IMR-90 (cell line): ENCODE measurements around the gene C10orf67. TPM values are rescaled to one million over a fixed set of nuclear protein-coding genes. Genes with fewer than 3 reads are reported as not detected.

Experiments
- ATAC-seq: fragments of 200-7000 bp; cut with Tn5 transposase; 2 replicates; pipeline ENCODE4 v1.9.1; 2020; ENCODE audit warnings: low read depth, mild to moderate bottlenecking, moderate library complexity
- BruUV-seq: library from RNA; stranded (reverse); fragments of 400-500 nt; replicated peaks from 2 replicates; lab custom pipeline; 2021; lab: Mats Ljungman, UMichigan
- CTCF ChIA-PET: fragments of 300-600 bp; formaldehyde crosslinking; extraction: SDS; loops from one replicate; lab custom pipeline; 2021; ENCODE audit warnings: antibody characterized with exemption; lab: Yijun Ruan, JAX
- POLR2A ChIA-PET: fragments of 300-600 bp; sonication (Branson Sonifier 250); formaldehyde crosslinking; loops from one replicate; lab custom pipeline; 2022; ENCODE audit warnings: antibody characterized with exemption; ENCODE audit not compliant: unreplicated experiment; lab: Charles Lee
- DNase-seq: peaks from one replicate; pipeline ENCODE4 v3.0.0; 2013
- H2AFZ ChIP-seq: replicated peaks from 2 replicates; pipeline ENCODE3; 2013; ENCODE audit warnings: low read length, mild to moderate bottlenecking; ENCODE audit not compliant: poor library complexity
- H2AK5ac ChIP-seq: 2 replicates; pipeline ENCODE4 v1.6.1; 2013; ENCODE audit warnings: low read depth, low read length, inconsistent platforms
- H2AK9ac ChIP-seq: replicated peaks from 2 replicates; pipeline ENCODE3; 2013; ENCODE audit warnings: mild to moderate bottlenecking, low read depth, low read length, moderate library complexity; ENCODE audit not compliant: poor library complexity
- H2BK120ac ChIP-seq: 2 replicates; pipeline ENCODE4 v1.6.1; 2013; ENCODE audit warnings: low read depth, low read length, inconsistent platforms
- H2BK15ac ChIP-seq: 3 replicates; pipeline ENCODE4 v1.6.1; 2013; ENCODE audit warnings: low read depth, low read length, inconsistent platforms
- H2BK20ac ChIP-seq: 2 replicates; pipeline ENCODE4 v1.6.1; 2013; ENCODE audit warnings: low read depth, mild to moderate bottlenecking, inconsistent platforms, low read length, moderate library complexity
- H2BK5ac ChIP-seq: 2 replicates; pipeline ENCODE4 v1.6.1; 2013; ENCODE audit warnings: mild to moderate bottlenecking, low read depth, low read length, inconsistent platforms; ENCODE audit not compliant: poor library complexity, severe bottlenecking
- H3K14ac ChIP-seq: replicated peaks from 2 replicates; pipeline ENCODE4 v1.6.1; 2013; ENCODE audit warnings: low read depth, low read length, inconsistent platforms
- H3K18ac ChIP-seq: 2 replicates; pipeline ENCODE4 v1.6.1; 2013; ENCODE audit warnings: low read depth, low read length, control low read depth
- H3K23ac ChIP-seq: 2 replicates; pipeline ENCODE4 v1.6.1; 2013; ENCODE audit warnings: low read depth, low read length, inconsistent platforms
- H3K27ac ChIP-seq: 2 replicates; pipeline ENCODE4 v1.5.1; 2013; ENCODE audit warnings: mild to moderate bottlenecking, control low read depth, low read length; ENCODE audit not compliant: insufficient read depth
- H3K27me3 ChIP-seq: 2 replicates; pipeline ENCODE4 v1.6.1; 2013; ENCODE audit warnings: low read length; ENCODE audit not compliant: control insufficient read depth, insufficient read depth
- H3K36me3 ChIP-seq: 2 replicates; pipeline ENCODE4 v1.6.1; 2013; ENCODE audit warnings: low read length, mixed read lengths; ENCODE audit not compliant: control insufficient read depth, insufficient read depth
- H3K4ac ChIP-seq: 2 replicates; pipeline ENCODE4 v1.6.1; 2013; ENCODE audit warnings: low read depth, low read length, inconsistent platforms
- H3K4me1 ChIP-seq: 2 replicates; pipeline ENCODE4 v1.6.1; 2013; ENCODE audit warnings: low read length, mixed read lengths; ENCODE audit not compliant: control insufficient read depth, insufficient read depth
- H3K4me2 ChIP-seq: 2 replicates; pipeline ENCODE4 v1.6.1; 2013; ENCODE audit warnings: low read depth, mild to moderate bottlenecking, control low read depth, low read length, moderate library complexity
- H3K4me3 ChIP-seq: 2 replicates; pipeline ENCODE4 v1.5.1; 2013; ENCODE audit warnings: low read depth, mild to moderate bottlenecking, control low read depth, low read length, moderate library complexity; ENCODE audit not compliant: insufficient read depth
- H3K56ac ChIP-seq: 2 replicates; pipeline ENCODE4 v1.6.1; 2013; ENCODE audit warnings: low read length, inconsistent platforms; ENCODE audit not compliant: insufficient read depth; ENCODE audit errors: extremely low read depth
- H3K79me1 ChIP-seq, 2 experiments: 2 replicates each; pipeline ENCODE4 v1.6.1; 2013; ENCODE audit warnings: low read length in 2 of 2, inconsistent platforms in 1 of 2, low read depth in 1 of 2
- H3K9ac ChIP-seq: 2 replicates; pipeline ENCODE4 v1.6.1; 2013; ENCODE audit warnings: low read depth, low read length, control low read depth
- H3K9me1 ChIP-seq: 2 replicates; pipeline ENCODE4 v1.6.1; 2013; ENCODE audit warnings: low read length, inconsistent platforms; ENCODE audit not compliant: insufficient read depth
- H3K9me3 ChIP-seq: 2 replicates; pipeline ENCODE4 v1.6.1; 2013; ENCODE audit warnings: low read length; ENCODE audit not compliant: control insufficient read depth, insufficient read depth
- H4K20me1 ChIP-seq: 2 replicates; pipeline ENCODE4 v1.6.1; 2013; ENCODE audit warnings: low read length, inconsistent platforms; ENCODE audit not compliant: insufficient read depth
- H4K5ac ChIP-seq: 2 replicates; pipeline ENCODE4 v1.6.1; 2013; ENCODE audit warnings: mild to moderate bottlenecking, low read depth, low read length, control low read depth
- H4K8ac ChIP-seq, 2 experiments: 2 replicates each; pipeline ENCODE4 v1.6.1; 2013; ENCODE audit warnings: low read depth in 2 of 2, low read length in 2 of 2, control low read depth in 1 of 2, inconsistent platforms in 1 of 2
- H4K91ac ChIP-seq: 2 replicates; pipeline ENCODE4 v1.6.1; 2013; ENCODE audit warnings: low read depth, low read length, inconsistent platforms; ENCODE audit not compliant: insufficient read depth
- FOS ChIP-seq: fragments of 150-350 bp; IDR thresholded peaks from 2 replicates; pipeline ENCODE4 v1.6.1; 2016; ENCODE audit warnings: low read depth, low read length
- RCOR1 ChIP-seq: IDR thresholded peaks from 2 replicates; pipeline ENCODE4 v1.6.1; 2012; ENCODE audit warnings: mild to moderate bottlenecking, low read length, improper control_type of control experiment; ENCODE audit not compliant: insufficient replicate concordance
- SMC3 ChIP-seq: fragments of 150-350 bp; IDR thresholded peaks from 2 replicates; pipeline ENCODE4 v1.6.1; 2016; ENCODE audit warnings: low read depth, mild to moderate bottlenecking, antibody characterized with exemption, low read length, moderate library complexity
- WGBS, 2 experiments: methylation state at CpG; one replicate each; pipeline versions ENCODE4 v1.1.5 to v1.1.7; 2013; ENCODE audit warnings: missing lambda C conversion rate in 2 of 2; ENCODE audit not compliant: insufficient read length in 1 of 2; ENCODE audit errors: extremely low coverage in 2 of 2; 5-methylcytosine and 5-hydroxymethylcytosine counted together
- dilution Hi-C: fragments of 300-500 bp; cut with HindIII; formaldehyde crosslinking; loops from one replicate; pipeline ENCODE4 v1.14.3; 2018; ENCODE audit warnings: low sequenced_read_pairs; ENCODE audit not compliant: unreplicated experiment
- in situ Hi-C: fragments of 300-500 bp; cut with MboI; formaldehyde crosslinking; loops from 3 replicates; pipeline ENCODE4 v1.14.3; 2019; ENCODE audit warnings: low sequenced_read_pairs, inconsistent platforms, mixed read lengths
- intact Hi-C: fragments of 100-400 bp; cut with micrococcal nuclease; formaldehyde crosslinking; loops from 2 replicates; pipeline ENCODE4 v1.10.0; 2022
- polyA plus RNA-seq, 3 experiments: library from polyadenylated mRNA; depleted of rRNA; stranded (reverse); fragments of >200 nt; gene quantifications; 2 replicates each; pipeline ENCODE4 v1.2.3, GENCODE V29; 2012; ENCODE audit warnings: low replicate concordance in 1 of 3
- total RNA-seq: library from RNA; depleted of rRNA; stranded (reverse); fragments of >200 nt; gene quantifications from 2 replicates; pipeline ENCODE4 v1.2.3, GENCODE V29; 2012
- TF ChIP-seq, protein P1 (sequence below): fragments of 150-350 bp; IDR thresholded peaks from 2 replicates; pipeline ENCODE4 v1.6.1; 2017; ENCODE audit warnings: mild to moderate bottlenecking, antibody characterized with exemption, low read length, low read depth

The C10orf67 gene
- total and polyA plus RNA-seq, 2 of the 4 experiments (the other 2 are of a cell fraction): 0.15 to 0.18 TPM

GRCh38 chr10:23381298-23382040 lies 36.9 kb upstream of the C10orf67 start:
- BruUV-seq: no TSS peak

More at GRCh38 chr10:23381298-23382040, 36.9 kb upstream of the C10orf67 start:
- Histone ChIP-seq H3K27me3 (peaks cover 3% of the 10 kb centered on the region; the same call in 1 of the 2 replicates), H3K4me1 (0 out of 2 replicates have a peak, but pooled peaks cover 2% of the 10 kb centered on the region), H3K4me3 (no peak overlapping the region), H3K36me3 (no peaks in the 10 kb centered on the region), H3K4me2 (no peak overlapping the region), H4K91ac (no peak overlapping the region), H4K20me1 (no peaks in the 10 kb centered on the region), H3K79me1 (no peaks in the 10 kb centered on the region), H3K14ac (no peak overlapping the region), H3K9ac (no peak overlapping the region), H2BK5ac (no peak overlapping the region), H4K8ac (no peak overlapping the region), H2AFZ (no peak overlapping the region), H3K4ac (no peak overlapping the region), H3K23ac (no peak overlapping the region), H2BK20ac (no peak overlapping the region), H3K56ac (no peak overlapping the region), H3K18ac (no peak overlapping the region), H3K9me1 (no peaks in the 10 kb centered on the region), H2BK15ac (no peak overlapping the region), H2BK120ac (no peak overlapping the region), H4K5ac (no peak overlapping the region), H2AK5ac (no peak overlapping the region), H2AK9ac (no peak overlapping the region), H3K27ac (no peak overlapping the region), H3K9me3 (no peaks in the 10 kb centered on the region)
- ATAC-seq (no peak), DNase-seq (no peak)
- CTCF ChIA-PET: interaction anchor here (0.9 kb wide), 1 partner anchor 14 kb away, joined by 3 read pairs; no protein-coding TSS in a partner anchor
- intact Hi-C loops: no loop called here
- POLR2A ChIA-PET: no interaction called here
- WGBS, 2 experiments: no CpG with 5 or more reads among the region's 3 CpGs
- in situ Hi-C loops: no loop called here
- dilution Hi-C loops: no loop called here
- TF ChIP-seq, protein P1, sequence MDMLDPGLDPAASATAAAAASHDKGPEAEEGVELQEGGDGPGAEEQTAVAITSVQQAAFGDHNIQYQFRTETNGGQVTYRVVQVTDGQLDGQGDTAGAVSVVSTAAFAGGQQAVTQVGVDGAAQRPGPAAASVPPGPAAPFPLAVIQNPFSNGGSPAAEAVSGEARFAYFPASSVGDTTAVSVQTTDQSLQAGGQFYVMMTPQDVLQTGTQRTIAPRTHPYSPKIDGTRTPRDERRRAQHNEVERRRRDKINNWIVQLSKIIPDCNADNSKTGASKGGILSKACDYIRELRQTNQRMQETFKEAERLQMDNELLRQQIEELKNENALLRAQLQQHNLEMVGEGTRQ: peak; percentile 53
- no peak for TF ChIP-seq FOS
- no peak for TF ChIP-seq SMC3
- no peak for TF ChIP-seq RCOR1
